Osteoblast (primary cell): Measurements from ENCODE around the gene ABCA13. TPM values are rescaled to one million over a fixed set of nuclear protein-coding genes. Genes with fewer than 3 reads are reported as not detected.

ENCODE experiments used
- DNase-seq: peaks from one replicate; pipeline ENCODE4 v3.0.0; 2011; ENCODE audit warnings: low spot score, mixed read lengths; ENCODE audit not compliant: insufficient read length; ENCODE audit errors: missing footprints
- H2AFZ ChIP-seq: 2 replicates; pipeline ENCODE4 v1.6.0; 2011; ENCODE audit warnings: mild to moderate bottlenecking, low read length
- H3K27ac ChIP-seq: 2 replicates; pipeline ENCODE4 v1.5.1; 2011; ENCODE audit warnings: mild to moderate bottlenecking, low read depth, low read length, moderate library complexity
- H3K27me3 ChIP-seq: 2 replicates; pipeline ENCODE4 v1.6.0; 2012; ENCODE audit warnings: mild to moderate bottlenecking, control low read depth, inconsistent platforms, low read length, moderate library complexity; ENCODE audit not compliant: insufficient read depth
- H3K36me3 ChIP-seq: 2 replicates; pipeline ENCODE4 v1.5.1; 2011; ENCODE audit warnings: mild to moderate bottlenecking, low read length, control low read depth, moderate library complexity; ENCODE audit not compliant: insufficient read depth
- H3K4me1 ChIP-seq: 2 replicates; pipeline ENCODE4 v1.5.1; 2011; ENCODE audit warnings: mild to moderate bottlenecking, low read length, control low read depth, moderate library complexity; ENCODE audit not compliant: insufficient read depth
- H3K4me2 ChIP-seq: 2 replicates; pipeline ENCODE4 v1.6.0; 2011; ENCODE audit warnings: mild to moderate bottlenecking, low read length; ENCODE audit not compliant: insufficient read depth
- H3K4me3 ChIP-seq: fragments of 200-600 bp; sonication (generic); 3 replicates; pipeline ENCODE4 v1.5.1; 2012; ENCODE audit warnings: mild to moderate bottlenecking, low read length, inconsistent platforms; ENCODE audit not compliant: insufficient read depth
- H3K79me2 ChIP-seq: 2 replicates; pipeline ENCODE4 v1.6.0; 2012; ENCODE audit warnings: mild to moderate bottlenecking, low read length, control low read depth, inconsistent platforms; ENCODE audit not compliant: insufficient read depth
- H3K9me3 ChIP-seq: 2 replicates; pipeline ENCODE4 v1.5.1; 2011; ENCODE audit warnings: low read depth, low read length, control low read depth
- H4K20me1 ChIP-seq: 2 replicates; pipeline ENCODE4 v1.6.0; 2012; ENCODE audit warnings: mild to moderate bottlenecking, low read length, control low read depth; ENCODE audit not compliant: insufficient read depth
- total RNA-seq: library from RNA; depleted of rRNA; stranded (reverse); fragments of >200 nt; gene quantifications from 2 replicates; pipeline ENCODE4 v1.2.3, GENCODE V29; 2012
- TF ChIP-seq, protein P1 (sequence below): IDR thresholded peaks from 2 replicates; pipeline ENCODE4 v1.5.1; 2011; ENCODE audit warnings: mild to moderate bottlenecking, low read depth, low read length, moderate library complexity; ENCODE audit errors: extremely low read depth

ABCA13 gene
- total RNA-seq, 1 donor = 3.6 TPM

DNA sequence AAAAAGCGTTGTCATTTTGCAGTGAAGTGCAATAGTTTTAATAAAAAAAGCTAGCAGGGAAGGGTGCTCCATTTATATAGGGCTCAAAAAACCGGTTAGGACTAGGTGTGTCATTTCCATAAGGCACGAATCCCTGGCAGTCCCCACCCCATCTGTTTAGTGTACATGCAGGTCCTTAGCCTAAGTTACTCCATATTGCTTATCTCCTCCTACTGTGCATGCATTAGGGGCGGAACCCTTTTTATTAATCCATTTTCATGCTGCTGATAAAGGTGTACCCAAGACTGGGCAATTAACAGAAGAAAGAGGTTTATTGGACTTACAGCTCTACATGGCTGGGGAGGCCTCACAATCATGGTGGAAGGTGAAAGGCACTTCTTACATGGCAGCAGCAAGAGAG, 301.4 kb downstream of the ABCA13 start:
- Histone ChIP-seq H3K9me3 (no peaks in the 10 kb centered on the region), H3K79me2 (no peaks in the 10 kb centered on the region), H3K4me1 (no peaks in the 10 kb centered on the region), H3K27ac (no peak overlapping the region), H3K4me3 (no peak overlapping the region), H4K20me1 (no peaks in the 10 kb centered on the region), H3K27me3 (no peaks in the 10 kb centered on the region), H3K36me3 (no peaks in the 10 kb centered on the region), H3K4me2 (no peak overlapping the region), H2AFZ (no peak overlapping the region)
- TF ChIP-seq, protein P1, sequence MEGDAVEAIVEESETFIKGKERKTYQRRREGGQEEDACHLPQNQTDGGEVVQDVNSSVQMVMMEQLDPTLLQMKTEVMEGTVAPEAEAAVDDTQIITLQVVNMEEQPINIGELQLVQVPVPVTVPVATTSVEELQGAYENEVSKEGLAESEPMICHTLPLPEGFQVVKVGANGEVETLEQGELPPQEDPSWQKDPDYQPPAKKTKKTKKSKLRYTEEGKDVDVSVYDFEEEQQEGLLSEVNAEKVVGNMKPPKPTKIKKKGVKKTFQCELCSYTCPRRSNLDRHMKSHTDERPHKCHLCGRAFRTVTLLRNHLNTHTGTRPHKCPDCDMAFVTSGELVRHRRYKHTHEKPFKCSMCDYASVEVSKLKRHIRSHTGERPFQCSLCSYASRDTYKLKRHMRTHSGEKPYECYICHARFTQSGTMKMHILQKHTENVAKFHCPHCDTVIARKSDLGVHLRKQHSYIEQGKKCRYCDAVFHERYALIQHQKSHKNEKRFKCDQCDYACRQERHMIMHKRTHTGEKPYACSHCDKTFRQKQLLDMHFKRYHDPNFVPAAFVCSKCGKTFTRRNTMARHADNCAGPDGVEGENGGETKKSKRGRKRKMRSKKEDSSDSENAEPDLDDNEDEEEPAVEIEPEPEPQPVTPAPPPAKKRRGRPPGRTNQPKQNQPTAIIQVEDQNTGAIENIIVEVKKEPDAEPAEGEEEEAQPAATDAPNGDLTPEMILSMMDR = no peak
- DNase-seq = no peak

DNA sequence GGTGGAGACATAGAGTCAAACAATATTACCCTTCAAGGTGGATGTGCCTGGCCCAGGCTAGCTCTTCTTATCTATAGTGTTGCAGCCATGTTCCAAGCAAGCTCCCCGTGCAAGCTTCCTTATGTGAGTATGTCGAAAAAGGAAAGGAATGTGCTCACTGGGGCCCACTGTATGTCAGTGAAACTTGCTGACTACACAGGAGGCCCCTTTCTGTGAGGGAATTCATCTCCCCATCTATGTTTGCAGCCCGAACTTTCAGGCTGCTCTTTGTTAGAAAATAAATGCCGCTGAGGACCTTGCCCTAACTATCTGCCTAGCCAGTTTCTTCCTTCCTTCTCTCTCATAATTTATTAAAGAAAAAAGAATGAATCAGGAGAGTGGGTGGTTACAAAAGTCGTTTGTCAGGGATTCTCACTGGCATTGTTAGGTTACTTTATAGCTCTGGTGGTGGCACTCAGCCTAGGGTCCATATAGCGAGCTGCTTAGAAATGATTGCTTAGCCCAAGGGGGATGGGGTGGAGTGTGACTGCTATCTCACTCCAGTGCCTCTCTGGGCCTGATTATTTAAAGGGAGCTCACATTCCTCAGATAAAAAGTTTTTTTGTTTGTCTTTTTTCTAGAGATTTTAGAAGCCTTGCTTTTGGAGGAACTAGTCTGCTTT, 302.1 kb downstream of the ABCA13 start:
- Histone ChIP-seq H3K27me3 (no peaks in the 10 kb centered on the region), H3K9me3 (no peaks in the 10 kb centered on the region), H3K4me2 (no peak overlapping the region), H4K20me1 (no peaks in the 10 kb centered on the region), H3K79me2 (no peaks in the 10 kb centered on the region), H3K27ac (no peak overlapping the region), H2AFZ (no peak overlapping the region), H3K4me3 (no peak overlapping the region), H3K4me1 (no peaks in the 10 kb centered on the region), H3K36me3 (no peaks in the 10 kb centered on the region)
- no peak for DNase-seq
- TF ChIP-seq, protein P1 = no peak

DNA sequence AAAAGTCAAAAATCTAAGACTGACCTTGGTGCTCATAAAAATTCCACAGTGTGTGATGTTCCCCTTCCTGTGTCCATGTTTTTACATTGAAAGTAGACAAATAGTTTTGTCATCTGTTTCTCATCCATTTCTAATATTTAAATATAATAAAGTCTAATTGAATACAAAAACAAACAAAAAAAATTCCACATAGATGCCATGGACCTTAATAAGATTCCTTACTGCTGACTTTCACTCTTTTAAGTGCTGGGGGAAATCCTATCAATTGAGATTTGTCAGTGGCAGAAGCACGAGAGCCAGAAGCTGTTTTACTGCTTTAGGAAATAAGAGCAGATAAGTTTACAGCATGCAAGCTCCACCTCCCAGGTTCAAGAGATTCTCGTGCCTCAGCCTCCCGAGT, 310.0 kb downstream of the ABCA13 start:
- Histone ChIP-seq H3K9me3 (no peaks in the 10 kb centered on the region), H3K27me3 (no peaks in the 10 kb centered on the region), H3K79me2 (no peaks in the 10 kb centered on the region), H2AFZ (no peak overlapping the region), H3K36me3 (no peaks in the 10 kb centered on the region), H3K4me3 (no peak overlapping the region), H4K20me1 (no peaks in the 10 kb centered on the region), H3K4me2 (no peak overlapping the region), H3K4me1 (no peaks in the 10 kb centered on the region), H3K27ac (no peak overlapping the region)
- TF ChIP-seq, protein P1 = no peak
- no peak for DNase-seq

DNA sequence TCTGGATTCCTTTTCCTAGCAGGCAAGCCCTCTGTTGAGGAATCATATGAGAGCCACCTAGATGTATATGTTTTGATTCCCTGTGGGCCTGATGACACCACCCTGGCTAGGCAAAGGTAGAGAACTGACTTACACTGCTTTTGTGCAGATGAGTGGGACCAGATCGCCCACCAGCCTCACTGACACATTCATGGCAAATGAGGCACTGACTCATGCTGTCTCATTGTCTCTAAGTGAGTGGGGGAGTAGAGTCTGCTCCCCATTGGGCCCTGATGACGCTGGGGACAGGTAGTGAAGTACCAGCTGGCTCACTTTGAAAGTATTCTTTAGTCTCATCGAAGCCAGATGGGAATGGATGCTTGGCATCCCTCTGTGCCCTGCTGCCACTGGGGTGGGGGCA, 326.3 kb downstream of the ABCA13 start:
- no peak overlapping the region for H3K4me3 ChIP-seq
- H3K79me2 ChIP-seq = no peaks in the 10 kb centered on the region

More for the DNA sequence above, 326.3 kb downstream of the ABCA13 start:
- Histone ChIP-seq H3K36me3 (no peaks in the 10 kb centered on the region), H3K9me3 (no peaks in the 10 kb centered on the region), H3K4me2 (no peak overlapping the region), H2AFZ (no peak overlapping the region), H4K20me1 (no peaks in the 10 kb centered on the region), H3K27ac (no peak overlapping the region), H3K4me1 (no peaks in the 10 kb centered on the region), H3K27me3 (no peaks in the 10 kb centered on the region)
- no peak for DNase-seq
- TF ChIP-seq, protein P1 = no peak
